H1 (cell line): ENCODE data around the gene CHCHD3. TPM values are rescaled to one million over a fixed set of nuclear protein-coding genes. Genes with fewer than 3 reads are reported as not detected.

Experiments
- CTCF ChIA-PET: fragments of 300-600 bp; sonication (Branson Sonifier 250); formaldehyde crosslinking; loops from one replicate; lab custom pipeline; 2021; ENCODE audit not compliant: partially characterized antibody; lab: Charles Lee
- POLR2A ChIA-PET: fragments of 300-600 bp; sonication (Branson Sonifier 250); formaldehyde crosslinking; loops from one replicate; lab custom pipeline; 2021; ENCODE audit warnings: inconsistent platforms; ENCODE audit not compliant: partially characterized antibody; lab: Charles Lee
- DNase-seq, 2 experiments: peaks; one replicate each; pipeline versions ENCODE4 v3.0.0 to v3.0.0-alpha.2; 2010 to 2022; ENCODE audit warnings: low spot score in 2 of 2, low read depth in 1 of 2, mixed read lengths in 1 of 2
- FAIRE-seq: peaks from 2 replicates; lab custom pipeline; 2011; peaks lifted over from hg19 to GRCh38; lab: Jason Lieb, UNC
- H2AFZ ChIP-seq: 2 replicates; pipeline ENCODE4 v1.8.1; 2012; ENCODE audit warnings: low read length, inconsistent platforms
- H2AK5ac ChIP-seq: 2 replicates; pipeline ENCODE4 v1.6.1; 2013; ENCODE audit warnings: low read depth, low read length
- H2BK120ac ChIP-seq: replicated peaks from 2 replicates; pipeline ENCODE3; 2013; ENCODE audit warnings: low read depth, low read length, inconsistent platforms
- H2BK12ac ChIP-seq: 2 replicates; pipeline ENCODE4 v1.6.1; 2013; ENCODE audit warnings: low read depth, low read length
- H2BK15ac ChIP-seq: 2 replicates; pipeline ENCODE4 v1.6.1; 2013; ENCODE audit warnings: low read length
- H2BK20ac ChIP-seq: 2 replicates; pipeline ENCODE4 v1.6.1; 2013; ENCODE audit warnings: low read length
- H2BK5ac ChIP-seq: 2 replicates; pipeline ENCODE4 v1.6.1; 2013; ENCODE audit warnings: low read depth, low read length
- H3K14ac ChIP-seq: 2 replicates; pipeline ENCODE4 v1.6.1; 2013; ENCODE audit warnings: inconsistent platforms; ENCODE audit not compliant: insufficient read length
- H3K18ac ChIP-seq: 2 replicates; pipeline ENCODE4 v1.6.1; 2013; ENCODE audit warnings: low read length; ENCODE audit errors: extremely low read depth
- H3K23ac ChIP-seq: 2 replicates; pipeline ENCODE4 v1.6.1; 2013; ENCODE audit warnings: inconsistent platforms; ENCODE audit not compliant: insufficient read length
- H3K23me2 ChIP-seq: 2 replicates; pipeline ENCODE4 v1.6.1; 2013; ENCODE audit warnings: low read depth, low read length
- H3K27ac ChIP-seq: 2 replicates; pipeline ENCODE4 v1.6.1; 2011; ENCODE audit warnings: low read depth, low read length, inconsistent platforms
- H3K27me3 ChIP-seq, 4 experiments: replicated peaks in 1 of 4; 1 replicate in 1 of 4; 2 replicates in 3 of 4; pipeline versions ENCODE4 v1.6.1 to v1.8.1; 2011 to 2013; ENCODE audit warnings: low read length in 3 of 4, mild to moderate bottlenecking in 3 of 4, inconsistent platforms in 2 of 4, mixed read lengths in 2 of 4, moderate library complexity in 1 of 4; ENCODE audit not compliant: control insufficient read depth in 3 of 4, insufficient read depth in 3 of 4; ENCODE audit errors: extremely low read depth in 1 of 4
- H3K36me3 ChIP-seq, 4 experiments: 2 replicates each; pipeline versions ENCODE4 v1.6.1 to v1.8.1; 2011 to 2013; ENCODE audit warnings: mild to moderate bottlenecking in 4 of 4, low read length in 3 of 4, moderate library complexity in 2 of 4, control low read depth in 1 of 4, inconsistent platforms in 1 of 4; ENCODE audit not compliant: insufficient read depth in 4 of 4, control insufficient read depth in 2 of 4
- H3K4ac ChIP-seq: replicated peaks from 2 replicates; pipeline ENCODE3; 2013; ENCODE audit warnings: low read length, low read depth, mixed read lengths, inconsistent platforms; ENCODE audit not compliant: insufficient read length
- H3K4me1 ChIP-seq, 4 experiments: replicated peaks in 1 of 4; 1 replicate in 1 of 4; 2 replicates in 3 of 4; pipeline versions ENCODE4 v1.6.1 to v1.8.1; 2011 to 2013; ENCODE audit warnings: low read length in 3 of 4, inconsistent platforms in 2 of 4, mixed read lengths in 1 of 4; ENCODE audit not compliant: insufficient read depth in 4 of 4, control insufficient read depth in 3 of 4
- H3K4me2 ChIP-seq, 2 experiments: 2 replicates each; pipeline versions ENCODE4 v1.6.1 to v1.8.1; 2011 to 2013; ENCODE audit warnings: low read depth in 2 of 2, low read length in 2 of 2, control low read depth in 1 of 2, inconsistent platforms in 1 of 2, mild to moderate bottlenecking in 1 of 2; ENCODE audit not compliant: insufficient read depth in 1 of 2
- H3K4me3 ChIP-seq, 4 experiments: fragments of 200-600, 300-600 bp in 1 of 4; sonication (generic), shearing (Covaris generic), sonication (Bioruptor Twin) in 1 of 4; 2 replicates each; pipeline versions ENCODE4 v1.5.1 to v1.8.1; 2011 to 2016; ENCODE audit warnings: low read length in 4 of 4, low read depth in 3 of 4, control low read depth in 2 of 4, inconsistent platforms in 2 of 4, mild to moderate bottlenecking in 2 of 4, mixed read lengths in 1 of 4, moderate library complexity in 1 of 4; ENCODE audit not compliant: insufficient read depth in 2 of 4; ENCODE audit errors: extremely low read depth in 1 of 4
- H3K56ac ChIP-seq: replicated peaks from 2 replicates; pipeline ENCODE3; 2013; ENCODE audit warnings: low read depth, mild to moderate bottlenecking, mixed read lengths, low read length, inconsistent platforms; ENCODE audit not compliant: insufficient read length
- H3K79me1 ChIP-seq: 2 replicates; pipeline ENCODE4 v1.6.1; 2013; ENCODE audit warnings: low read depth, low read length, control low read depth
- H3K79me2 ChIP-seq, 2 experiments: 2 replicates each; pipeline versions ENCODE4 v1.6.1 to v1.8.1; 2012 to 2013; ENCODE audit warnings: low read length in 2 of 2, mild to moderate bottlenecking in 2 of 2, inconsistent platforms in 1 of 2; ENCODE audit not compliant: insufficient read depth in 2 of 2, control insufficient read depth in 1 of 2
- H3K9ac ChIP-seq, 4 experiments: replicated peaks in 1 of 4; 1 replicate in 1 of 4; 2 replicates in 3 of 4; pipeline versions ENCODE4 v1.6.1 to v1.8.1; 2011 to 2013; ENCODE audit warnings: low read depth in 3 of 4, low read length in 3 of 4, control low read depth in 2 of 4, mild to moderate bottlenecking in 2 of 4, moderate library complexity in 2 of 4, inconsistent platforms in 1 of 4; ENCODE audit errors: extremely low read depth in 1 of 4
- H3K9me3 ChIP-seq, 2 experiments: 2 replicates each; pipeline versions ENCODE4 v1.6.1 to v1.8.1; 2012 to 2013; ENCODE audit warnings: mild to moderate bottlenecking in 2 of 2, moderate library complexity in 2 of 2, control low read depth in 1 of 2, inconsistent platforms in 1 of 2, low read depth in 1 of 2, low read length in 1 of 2, mixed read lengths in 1 of 2; ENCODE audit not compliant: insufficient read depth in 2 of 2
- H4K20me1 ChIP-seq, 2 experiments: replicated peaks in 1 of 2; 2 replicates each; pipeline versions ENCODE3 to v1.8.1; 2011 to 2013; ENCODE audit warnings: inconsistent platforms in 2 of 2, low read length in 2 of 2, mild to moderate bottlenecking in 1 of 2; ENCODE audit not compliant: insufficient read depth in 2 of 2, control insufficient read depth in 1 of 2
- H4K5ac ChIP-seq: 2 replicates; pipeline ENCODE4 v1.6.1; 2013; ENCODE audit warnings: low read length, low read depth, mixed read lengths, inconsistent platforms; ENCODE audit not compliant: insufficient read length
- H4K8ac ChIP-seq: 2 replicates; pipeline ENCODE4 v1.8.0; 2013; ENCODE audit warnings: mild to moderate bottlenecking, moderate library complexity, low read length, inconsistent platforms; ENCODE audit not compliant: insufficient read depth; ENCODE audit errors: extremely low read depth
- H4K91ac ChIP-seq: replicated peaks from 2 replicates; pipeline ENCODE3; 2013; ENCODE audit warnings: low read length, mixed read lengths, inconsistent platforms; ENCODE audit not compliant: insufficient read length
- CBX5 ChIP-seq: fragments of 300-800, 300-1000 bp; sonication (generic); IDR thresholded peaks from 2 replicates; pipeline ENCODE4 v1.7.1; 2016; ENCODE audit warnings: antibody characterized with exemption, low read length, low read depth
- EZH2 ChIP-seq: fragments of 200-600 bp; sonication (generic); IDR thresholded peaks from 2 replicates; pipeline ENCODE4 v1.7.1; 2012; ENCODE audit warnings: low read depth, mild to moderate bottlenecking, moderate library complexity, low read length, inconsistent platforms; ENCODE audit not compliant: severe bottlenecking
- RAD21 ChIP-seq, 2 experiments: IDR thresholded peaks in 1 of 2; conservative IDR thresholded peaks in 1 of 2; 2 replicates each; pipeline ENCODE4 v1.6.1; 2011; ENCODE audit warnings: low read depth in 2 of 2, low read length in 2 of 2, improper control_type of control experiment in 1 of 2, inconsistent platforms in 1 of 2, mild to moderate bottlenecking in 1 of 2, moderate library complexity in 1 of 2
- TCF12 ChIP-seq: IDR thresholded peaks from 2 replicates; pipeline ENCODE4 v1.6.1; 2011; ENCODE audit warnings: low read depth, mild to moderate bottlenecking, low read length
- TEAD4 ChIP-seq: IDR thresholded peaks from 2 replicates; pipeline ENCODE4 v1.6.1; 2012; ENCODE audit warnings: low read depth, low read length, inconsistent platforms, mixed read lengths
- polyA plus RNA-seq, 7 experiments: library from polyadenylated mRNA; depleted of rRNA in 3 of 7; stranded (reverse) in 5 of 7; unstranded in 2 of 7; fragments of >200 nt in 5 of 7; fragments of 200-250 nt in 2 of 7; gene quantifications; 1 replicate in 5 of 7; 2 replicates in 1 of 7; 4 replicates in 1 of 7; pipeline versions ENCODE4 v1.2.1 to v1.2.3, GENCODE V29; 2011 to 2013; ENCODE audit warnings: missing spikeins in 2 of 7, mixed read lengths in 2 of 7
- total RNA-seq: library from RNA; stranded (reverse); fragmentation: NEBNext Ultra II Directional; extraction: Animal tissue kit (Norgen Biotek cat#: 25700); gene quantifications from 2 replicates; pipeline ENCODE4 v1.2.1, GENCODE V29; 2021

CHCHD3 gene
- total and polyA plus RNA-seq, 2 of the 8 experiments (the other 6 are each of a cell fraction or from before 2014, with no cell fraction given), result 42.9 to 137 TPM

GRCh38 chr7:133027397-133027796 lies 54.5 kb downstream of the CHCHD3 start:
- Histone ChIP-seq H2BK20ac (no peak overlapping the region), H3K4me1 (no peaks in the 10 kb centered on the region), H3K27me3 (no peaks in the 10 kb centered on the region), H2AFZ (no peak overlapping the region), H3K23me2 (no peaks in the 10 kb centered on the region), H3K4ac (no peak overlapping the region), H3K79me1 (peaks cover 4% of the 10 kb centered on the region; the same call in 1 of the 2 replicates), H4K91ac (no peak overlapping the region), H4K5ac (no peak overlapping the region), H3K36me3 (no peaks in the 10 kb centered on the region; a peak in 1 of 8 replicates), H2BK15ac (no peak overlapping the region), H2BK120ac (no peak overlapping the region), H3K56ac (no peak overlapping the region), H3K27ac (no peak overlapping the region), H3K4me3 (no peak overlapping the region), H3K14ac (no peak overlapping the region), H2BK5ac (no peak overlapping the region), H3K9me3 (0 out of 4 replicates have a peak, but pooled peaks cover 0 to 3% of the 10 kb centered on the region in 2 experiments), H3K23ac (no peak overlapping the region), H4K8ac (no peak overlapping the region), H3K79me2 (peaks cover 5 to 69% of the 10 kb centered on the region in 2 experiments), H3K4me2 (no peak overlapping the region), H3K18ac (no peak overlapping the region), H2AK5ac (no peak overlapping the region), H2BK12ac (no peak overlapping the region), H3K9ac (no peak overlapping the region), H4K20me1 (peaks cover 2 to 4% of the 10 kb centered on the region in 2 experiments)
- CTCF ChIA-PET, result no interaction called here
- POLR2A ChIA-PET, result no interaction called here
- no peak for DNase-seq
- TF ChIP-seq TEAD4 (no peak), RAD21 (IDR thresholded peaks at IDR 0.05 in 1 of 2, conservative IDR thresholded peaks at IDR 0.05 in 1 of 2; ENCODE audit: low read depth in 2 of 2, low read length in 2 of 2) (no peak), EZH2 (no peak), TCF12 (no peak), CBX5 (no peak)
- FAIRE-seq, result no peak
